DMS53 treated with DMSO at 0.1 percent for 48 hours (cell line): ENCODE measurements around the gene TLX1.
A peak's percentile ranks its signal among the peaks of the same experiment; 100 is the strongest.

Experiments used
- DNase-seq: peaks from one replicate; lab custom pipeline; 2025; ENCODE audit not compliant: unreplicated experiment; lab: John Stamatoyannopoulos, UW

Gene TLX1

GRCh38 chr10:101133489-101134298 is 2.6 kb downstream of the TLX1 start:
- DNase-seq, result no peak

DNA sequence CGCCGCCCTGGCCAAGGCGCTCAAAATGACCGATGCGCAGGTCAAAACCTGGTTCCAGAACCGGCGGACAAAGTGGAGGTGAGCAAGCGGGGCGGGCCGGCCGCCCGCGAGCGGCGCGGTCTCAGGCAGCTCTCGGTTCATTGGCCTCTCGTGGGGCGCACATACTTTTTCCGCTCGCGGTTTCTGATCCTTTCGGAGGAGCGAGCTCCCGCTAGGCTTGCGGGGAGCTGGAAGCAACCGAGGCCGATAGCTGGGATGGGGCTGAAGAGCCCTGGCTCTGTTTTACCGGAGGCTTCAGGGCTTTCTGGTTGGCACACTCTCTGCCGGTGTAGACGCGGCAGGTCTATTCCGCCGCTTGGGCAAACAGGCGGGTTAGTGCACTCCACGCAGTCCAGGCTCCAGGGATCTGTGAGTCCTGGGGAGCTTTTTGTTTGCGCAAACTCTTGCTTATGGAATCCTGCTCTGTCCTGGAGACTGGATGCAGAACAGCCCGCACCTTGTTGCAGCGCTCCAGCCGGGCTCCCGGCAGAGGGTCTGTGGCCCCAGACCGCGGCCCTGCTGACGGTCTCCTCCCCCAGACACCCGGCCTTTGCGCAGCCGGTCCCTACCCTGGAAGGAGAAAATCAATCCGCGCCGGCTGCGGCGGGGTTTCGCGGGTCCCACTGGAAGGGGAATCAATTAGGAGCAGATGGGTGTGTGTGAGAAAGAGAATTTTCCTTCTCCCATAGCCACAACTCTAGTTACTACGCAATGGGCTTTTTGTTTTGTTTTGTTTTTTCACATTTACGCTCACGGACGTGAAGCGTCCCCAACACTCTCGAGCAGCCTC is 3.4 kb downstream of the TLX1 start:
- no peak for DNase-seq

GRCh38 chr10:101135141-101136006 is 4.3 kb downstream of the TLX1 start:
- no peak for DNase-seq

GRCh38 chr10:101136007-101136707 is 5.1 kb downstream of the TLX1 start:
- no peak for DNase-seq

GRCh38 chr10:101136708-101137121 is 5.6 kb downstream of the TLX1 start:
- no peak for DNase-seq

- no peak for DNase-seq
These were observed 6.2 kb downstream of the TLX1 start for GRCh38 chr10:101137271-101137670.

- DNase-seq, result no peak
These were observed 7.8 kb downstream of the TLX1 start for GRCh38 chr10:101138788-101139420.

GRCh38 chr10:101139421-101139911 is 8.4 kb downstream of the TLX1 start:
- no peak for DNase-seq

DNA sequence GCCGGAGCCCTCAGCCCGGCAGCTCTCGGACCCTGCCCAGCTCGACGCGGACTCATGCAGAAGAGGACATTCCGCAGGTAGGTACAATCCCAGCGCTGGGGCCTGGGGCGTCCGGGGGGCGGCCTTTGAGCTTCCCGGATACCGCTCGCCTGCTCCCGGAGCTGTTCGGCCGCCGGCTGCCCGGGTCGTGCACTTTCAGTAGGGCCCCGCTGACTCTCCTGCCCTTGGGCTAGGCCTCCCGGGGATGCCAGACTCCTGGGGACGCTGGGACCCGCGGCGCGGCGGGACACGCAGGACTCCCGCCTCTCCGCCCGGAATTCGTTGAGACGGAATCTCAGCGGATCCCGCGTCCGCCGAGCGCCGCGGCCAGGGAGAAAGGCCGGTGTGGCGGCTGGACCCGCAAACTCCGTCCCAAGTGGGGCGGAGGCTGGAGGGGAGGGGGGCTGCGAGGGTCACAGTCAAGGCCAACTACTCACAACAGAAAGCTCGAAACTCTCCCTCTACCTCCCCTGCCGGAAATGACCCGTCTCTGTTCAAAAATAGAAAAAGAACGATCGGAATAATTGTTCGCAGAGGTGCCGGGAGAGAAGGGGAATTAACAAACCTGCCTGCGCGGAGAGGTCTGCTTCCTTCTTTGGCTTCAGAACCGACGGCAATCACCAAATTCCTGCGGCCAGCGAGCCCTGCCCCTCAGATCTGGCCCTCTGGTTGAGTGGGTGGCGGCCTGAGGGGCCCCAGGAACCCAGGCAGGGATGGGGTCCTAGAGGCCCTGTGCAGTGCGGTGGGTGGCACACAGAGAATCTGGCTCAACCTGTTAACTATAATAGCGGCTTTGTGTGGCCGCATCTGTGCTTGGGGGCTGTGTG is 9.2 kb downstream of the TLX1 start:
- no peak for DNase-seq

DNA sequence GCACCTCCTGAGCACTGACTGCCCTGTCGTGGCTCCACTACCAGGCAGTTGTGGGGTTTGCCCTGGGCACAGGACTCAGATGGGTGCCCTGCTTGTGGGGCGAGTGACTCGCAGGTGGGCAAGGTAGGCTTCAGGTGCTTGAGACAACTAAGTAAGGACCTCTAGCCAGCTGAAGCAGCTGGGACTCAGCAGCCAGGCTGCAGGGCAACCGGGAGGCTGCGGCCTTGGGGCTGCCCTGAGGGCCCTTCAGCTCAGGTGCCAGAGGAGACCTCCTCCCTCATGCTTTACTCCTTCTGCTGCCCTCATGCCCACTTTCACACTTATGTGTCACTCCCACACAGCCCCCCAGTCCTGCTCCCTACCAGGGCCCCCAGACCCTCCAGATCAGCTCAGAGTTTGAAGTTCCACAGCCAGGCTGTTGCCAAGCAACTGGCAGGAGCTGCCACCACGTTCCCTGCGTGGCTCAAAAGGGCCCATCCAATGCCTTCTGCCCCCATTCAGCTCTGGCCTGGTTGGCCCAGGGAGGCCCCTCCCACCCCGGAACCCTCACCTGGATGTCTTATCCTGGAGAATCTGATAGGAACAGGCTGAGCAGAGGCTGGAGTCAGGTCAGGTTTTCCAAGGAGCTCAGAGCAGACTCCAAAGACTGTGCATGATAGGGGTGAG is 10.0 kb downstream of the TLX1 start:
- DNase-seq, result no peak

GRCh38 chr10:101141616-101142532 is 10.8 kb downstream of the TLX1 start:
- peak; percentile 78 for DNase-seq

DNA sequence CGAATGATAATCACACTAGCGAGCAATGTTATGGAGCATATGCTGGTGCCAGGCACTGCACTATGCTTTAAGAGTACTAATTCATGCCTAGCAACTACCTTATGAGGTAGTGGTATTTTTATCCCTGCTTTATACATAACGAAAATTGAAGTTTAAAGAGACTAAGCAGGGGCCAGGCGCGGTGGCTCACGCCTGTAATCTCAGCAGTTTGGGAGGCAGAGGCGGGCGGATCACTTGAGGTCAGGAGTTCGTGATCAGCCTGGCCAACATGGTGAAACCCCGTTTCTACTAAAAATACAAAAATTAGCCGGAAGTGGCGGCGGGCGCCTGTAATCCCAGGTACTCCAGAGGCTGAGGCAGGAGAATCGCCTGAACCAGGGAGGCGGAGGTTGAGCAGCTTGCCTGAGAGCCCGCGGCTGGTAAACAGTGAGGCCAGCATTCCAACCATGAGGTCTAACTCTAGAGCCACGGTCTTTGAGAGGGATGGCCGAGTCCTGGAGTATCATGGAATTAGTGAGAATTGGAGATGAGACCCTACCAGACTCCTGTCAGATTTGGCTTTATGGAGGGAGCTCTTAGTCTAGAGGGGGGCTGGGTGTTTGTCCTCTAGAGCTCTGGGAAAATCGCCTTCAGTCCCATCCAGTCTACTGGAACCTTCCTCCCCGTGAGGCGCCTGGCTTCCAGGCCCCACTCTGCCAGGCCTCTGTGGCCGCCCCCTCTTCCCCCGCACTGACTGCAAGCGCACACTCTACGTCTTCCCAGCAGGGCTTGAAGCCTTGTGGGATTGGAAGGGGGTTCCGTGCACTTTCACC is 11.6 kb downstream of the TLX1 start:
- DNase-seq, result no peak

DNA sequence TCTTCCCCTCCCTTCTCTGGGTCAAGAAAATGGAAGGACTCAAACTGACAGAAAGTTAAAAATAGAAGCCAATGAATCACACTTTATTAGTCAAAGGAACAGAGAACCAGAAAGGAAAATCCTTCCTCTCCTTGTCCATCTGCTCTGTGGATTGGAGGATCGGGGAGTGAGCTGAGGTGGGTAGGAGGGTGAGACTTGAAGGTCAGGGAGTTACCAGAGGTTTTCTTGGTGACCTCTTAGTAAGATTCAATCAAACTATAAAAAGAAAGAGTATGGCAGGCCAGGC is 12.2 kb downstream of the TLX1 start:
- no peak for DNase-seq

DNA sequence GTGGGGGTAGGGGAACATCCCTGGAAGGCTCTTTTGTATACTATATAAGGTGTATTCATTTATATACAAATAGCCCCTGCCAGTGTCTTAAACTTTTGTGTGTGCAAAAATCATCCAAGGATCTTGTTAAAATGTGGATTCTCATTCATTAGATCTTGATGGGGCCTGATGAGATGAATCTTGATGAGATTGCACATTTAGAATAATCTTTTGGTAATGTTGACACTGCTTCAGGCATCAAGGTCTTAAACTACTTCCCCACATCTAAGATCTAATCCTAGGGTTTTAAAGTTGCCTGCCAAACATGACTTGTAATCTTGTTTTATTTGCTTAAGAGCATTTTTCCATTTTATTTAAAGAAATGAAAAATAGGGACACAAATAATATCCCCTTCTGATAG is 13.0 kb downstream of the TLX1 start:
- no peak for DNase-seq

DNA sequence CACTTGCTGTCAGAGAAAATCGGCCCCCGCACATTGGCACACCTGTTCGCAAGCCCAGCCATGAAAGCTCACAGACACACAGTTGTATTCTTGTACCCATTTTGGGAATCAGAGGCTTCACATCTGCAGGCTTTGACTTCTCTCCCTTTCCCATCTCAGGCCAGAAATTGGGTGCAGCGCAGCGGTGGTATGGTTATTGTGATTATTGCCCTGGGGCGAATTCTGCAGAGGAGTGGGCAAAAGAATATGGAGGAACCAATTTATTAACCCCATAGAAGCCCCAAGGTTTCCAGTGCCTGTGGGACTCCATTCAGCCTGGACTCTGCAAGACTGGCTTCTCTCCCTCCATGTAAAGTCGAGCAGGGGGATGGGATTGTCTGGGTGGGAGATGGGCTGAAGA is 14.0 kb downstream of the TLX1 start:
- no peak for DNase-seq

DNA sequence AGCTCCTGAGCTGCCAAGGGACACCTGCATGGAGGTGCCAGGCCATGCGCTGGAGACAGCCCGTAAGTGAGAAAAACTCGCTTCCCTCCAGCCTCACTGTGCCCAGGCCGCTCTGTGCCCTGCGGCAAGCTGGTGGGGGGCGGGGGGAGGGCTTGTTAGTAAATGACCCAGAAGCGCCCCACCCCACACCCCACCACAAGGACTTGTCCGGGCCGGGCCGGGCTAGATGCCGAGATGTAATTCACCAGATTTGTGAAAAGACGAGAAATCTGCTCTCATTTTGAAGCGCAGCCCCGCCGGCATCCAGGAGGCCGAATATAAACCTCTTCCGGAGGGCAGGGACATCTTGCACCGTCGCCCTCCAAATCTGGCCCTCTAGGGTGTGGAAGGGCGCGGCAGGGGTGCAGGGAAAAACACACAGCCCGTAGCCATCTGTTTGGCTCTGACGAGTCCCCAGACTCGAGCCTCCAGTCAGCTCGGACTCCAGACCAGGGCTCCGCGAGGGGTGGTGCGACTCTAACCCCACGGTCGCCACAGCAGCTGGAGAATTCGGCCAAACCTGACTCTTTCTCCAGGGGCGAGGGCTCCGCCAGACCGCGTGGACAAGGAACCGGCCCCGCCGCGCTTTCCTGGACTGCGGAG is 14.8 kb downstream of the TLX1 start:
- DNase-seq, result no peak
